GM12874 (cell line): ENCODE measurements around the gene NFIA.

ENCODE experiments used
- CTCF ChIP-seq: IDR thresholded peaks from 2 replicates; pipeline ENCODE4 v1.5.1; 2011; ENCODE audit warnings: low read depth, mild to moderate bottlenecking, control low read depth, low read length, moderate library complexity; ENCODE audit not compliant: insufficient read depth

Gene NFIA

GRCh38 chr1:61442544-61442943 lies 360.2 kb downstream of the NFIA start:
- no peak for TF ChIP-seq CTCF

GRCh38 chr1:61444288-61444687 lies 361.9 kb downstream of the NFIA start:
- TF ChIP-seq CTCF = no peak

- TF ChIP-seq CTCF = no peak
Measured at GRCh38 chr1:61445269-61445825, 363.0 kb downstream of the NFIA start.

- no peak for TF ChIP-seq CTCF
Measured at GRCh38 chr1:61446531-61446991, 364.2 kb downstream of the NFIA start.

GRCh38 chr1:61447106-61447967 lies 365.0 kb downstream of the NFIA start:
- TF ChIP-seq CTCF = no peak

GRCh38 chr1:61447968-61448430 lies 365.6 kb downstream of the NFIA start:
- TF ChIP-seq CTCF = no peak

GRCh38 chr1:61448914-61449313 lies 366.6 kb downstream of the NFIA start:
- no peak for TF ChIP-seq CTCF
